Mesenchymal stem cell (in vitro differentiated cells and primary cell): ENCODE results near the gene RGS11.

Experiments used
- DNase-seq: peaks from one replicate; pipeline ENCODE4 v3.0.0-alpha.2; 2013
- H2AFZ ChIP-seq: one replicate; pipeline ENCODE4 v1.6.1; 2013; ENCODE audit warnings: low read depth, mild to moderate bottlenecking, control low read depth, inconsistent platforms, low read length, moderate library complexity
- H2AK5ac ChIP-seq: 2 replicates; pipeline ENCODE4 v1.6.1; 2013; ENCODE audit warnings: low read length, moderate library complexity, mild to moderate bottlenecking, inconsistent platforms; ENCODE audit not compliant: severe bottlenecking
- H2BK120ac ChIP-seq: one replicate; pipeline ENCODE4 v1.6.1; 2013; ENCODE audit warnings: low read depth, mild to moderate bottlenecking, inconsistent platforms, low read length, moderate library complexity
- H2BK12ac ChIP-seq, 2 experiments: one replicate each; pipeline ENCODE4 v1.6.1; 2013; ENCODE audit warnings: inconsistent platforms in 2 of 2, low read length in 2 of 2, mild to moderate bottlenecking in 2 of 2, moderate library complexity in 2 of 2, control low read depth in 1 of 2
- H2BK15ac ChIP-seq: one replicate; pipeline ENCODE4 v1.6.1; 2013; ENCODE audit warnings: mild to moderate bottlenecking, low read depth, inconsistent platforms; ENCODE audit not compliant: poor library complexity, severe bottlenecking
- H2BK5ac ChIP-seq: 2 replicates; pipeline ENCODE4 v1.6.1; 2013; ENCODE audit warnings: low read depth, mild to moderate bottlenecking, low read length, control low read depth, inconsistent platforms; ENCODE audit not compliant: poor library complexity, severe bottlenecking
- H3K14ac ChIP-seq, 2 experiments: one replicate each; pipeline ENCODE4 v1.6.1; 2013; ENCODE audit warnings: inconsistent platforms in 2 of 2, low read length in 2 of 2, control low read depth in 1 of 2, mild to moderate bottlenecking in 1 of 2, moderate library complexity in 1 of 2
- H3K18ac ChIP-seq, 2 experiments: one replicate each; pipeline ENCODE4 v1.6.1; 2013; ENCODE audit warnings: inconsistent platforms in 2 of 2, low read length in 2 of 2, control low read depth in 1 of 2, low read depth in 1 of 2, mild to moderate bottlenecking in 1 of 2
- H3K23ac ChIP-seq, 2 experiments: one replicate each; pipeline ENCODE4 v1.6.1; 2013; ENCODE audit warnings: inconsistent platforms in 2 of 2, low read length in 2 of 2, mild to moderate bottlenecking in 2 of 2, moderate library complexity in 2 of 2, control low read depth in 1 of 2
- H3K27ac ChIP-seq: 2 replicates; pipeline ENCODE4 v1.5.1; 2013; ENCODE audit warnings: mild to moderate bottlenecking, moderate library complexity, low read length, control low read depth, inconsistent platforms; ENCODE audit not compliant: poor library complexity, severe bottlenecking
- H3K27me3 ChIP-seq, 2 experiments: 2 replicates each; pipeline versions ENCODE4 v1.6.1 to v1.7.0; 2013; ENCODE audit warnings: low read length in 2 of 2, mild to moderate bottlenecking in 2 of 2, moderate library complexity in 2 of 2, control low read depth in 1 of 2, inconsistent platforms in 1 of 2; ENCODE audit not compliant: control insufficient read depth in 1 of 2, insufficient read depth in 1 of 2
- H3K36me3 ChIP-seq, 2 experiments: 2 replicates each; pipeline versions ENCODE4 v1.6.1 to v1.7.0; 2013; ENCODE audit warnings: low read length in 2 of 2, control low read depth in 1 of 2, inconsistent platforms in 1 of 2, low read depth in 1 of 2, mild to moderate bottlenecking in 1 of 2; ENCODE audit not compliant: insufficient read depth in 2 of 2, control insufficient read depth in 1 of 2
- H3K4ac ChIP-seq, 2 experiments: one replicate each; pipeline ENCODE4 v1.6.1; 2013; ENCODE audit warnings: inconsistent platforms in 2 of 2, low read length in 2 of 2, mild to moderate bottlenecking in 2 of 2, moderate library complexity in 2 of 2, control low read depth in 1 of 2, low read depth in 1 of 2
- H3K4me1 ChIP-seq: 2 replicates; pipeline ENCODE4 v1.6.1; 2013; ENCODE audit warnings: low read depth, low read length, control low read depth; ENCODE audit not compliant: control insufficient read depth, insufficient read depth
- H3K4me2 ChIP-seq: 2 replicates; pipeline ENCODE4 v1.6.1; 2013; ENCODE audit warnings: low read length, mild to moderate bottlenecking, inconsistent platforms; ENCODE audit not compliant: poor library complexity, severe bottlenecking
- H3K4me3 ChIP-seq, 2 experiments: 2 replicates each; pipeline versions ENCODE4 v1.5.1 to v1.7.0; 2013; ENCODE audit warnings: low read length in 2 of 2, mild to moderate bottlenecking in 2 of 2, control low read depth in 1 of 2, low read depth in 1 of 2; ENCODE audit not compliant: insufficient read depth in 1 of 2
- H3K79me1 ChIP-seq: replicated peaks from 2 replicates; pipeline ENCODE4 v1.6.1; 2013; ENCODE audit warnings: mild to moderate bottlenecking, control low read depth, low read length, inconsistent platforms; ENCODE audit not compliant: poor library complexity, severe bottlenecking
- H3K9ac ChIP-seq: 2 replicates; pipeline ENCODE4 v1.7.0; 2013; ENCODE audit warnings: mild to moderate bottlenecking, low read length, moderate library complexity
- H3K9me3 ChIP-seq: 2 replicates; pipeline ENCODE4 v1.7.0; 2013; ENCODE audit warnings: mild to moderate bottlenecking, low read length; ENCODE audit not compliant: control insufficient read depth
- H4K8ac ChIP-seq: one replicate; pipeline ENCODE4 v1.6.1; 2013; ENCODE audit warnings: inconsistent platforms, mild to moderate bottlenecking, low read length, moderate library complexity
- H4K91ac ChIP-seq: one replicate; pipeline ENCODE4 v1.6.1; 2013; ENCODE audit warnings: mild to moderate bottlenecking, low read length, inconsistent platforms
- WGBS: methylation state at CpG from one replicate; pipeline ENCODE4 v1.1.7; 2013; ENCODE audit warnings: mixed read lengths; 5-methylcytosine and 5-hydroxymethylcytosine counted together

Gene RGS11

GRCh38 chr16:270381-271255 is 5.1 kb downstream of the RGS11 start:
- no peak overlapping the region for H3K4me3 ChIP-seq

GRCh38 chr16:269061-269796 is 6.5 kb downstream of the RGS11 start:
- Histone ChIP-seq H3K9ac (no peak overlapping the region), H4K8ac (no peak overlapping the region), H3K4me2 (no peak overlapping the region), H3K23ac (no peak overlapping the region), H2AK5ac (no peak overlapping the region), H3K36me3 (peaks cover 8 to 21% of the 10 kb centered on the region in 2 experiments), H3K4ac (no peak overlapping the region), H3K14ac (no peak overlapping the region), H3K27me3 (peaks cover 9 to 35% of the 10 kb centered on the region in 2 experiments), H3K9me3 (no peaks in the 10 kb centered on the region), H3K4me3 (no peak overlapping the region), H2BK120ac (no peak overlapping the region), H4K91ac (no peak overlapping the region), H3K27ac (no peak overlapping the region), H3K18ac (no peak overlapping the region), H3K79me1 (no peaks in the 10 kb centered on the region), H2BK15ac (no peak overlapping the region), H2BK12ac (no peak overlapping the region), H2AFZ (no peak overlapping the region), H2BK5ac (no peak overlapping the region), H3K4me1 (peaks cover 4% of the 10 kb centered on the region)
- WGBS, result 91% methylated on average over 24 of the region's 24 CpGs
- DNase-seq, result no peak

More at GRCh38 chr16:270381-271255, 5.1 kb downstream of the RGS11 start:
- no peak for DNase-seq
- no peak overlapping the region for H2BK120ac ChIP-seq
- peaks cover 21 to 46% of the 10 kb centered on the region in 2 experiments for H3K27me3 ChIP-seq
- no peak overlapping the region for H3K18ac ChIP-seq
- H2BK15ac ChIP-seq, result no peak overlapping the region
- no peak overlapping the region for H2AK5ac ChIP-seq
- H3K4me1 ChIP-seq, result peaks cover 10% of the 10 kb centered on the region
- no peak overlapping the region for H2BK12ac ChIP-seq
- H4K8ac ChIP-seq, result no peak overlapping the region
- H3K79me1 ChIP-seq, result no peaks in the 10 kb centered on the region
- H3K4me2 ChIP-seq, result no peak overlapping the region
- H3K9ac ChIP-seq, result no peak overlapping the region
- no peak overlapping the region for H3K14ac ChIP-seq
- H2AFZ ChIP-seq, result no peak overlapping the region
- no peak overlapping the region for H4K91ac ChIP-seq
- H3K27ac ChIP-seq, result no peak overlapping the region
- 91% methylated on average over 30 of the region's 34 CpGs for WGBS
- H3K36me3 ChIP-seq, result peaks cover 0 to 7% of the 10 kb centered on the region in 2 experiments
- H3K4ac ChIP-seq, result no peak overlapping the region
- H3K9me3 ChIP-seq, result no peaks in the 10 kb centered on the region
- no peak overlapping the region for H3K23ac ChIP-seq
- no peak overlapping the region for H2BK5ac ChIP-seq

- no peak overlapping the region for H3K4me2 ChIP-seq
- H3K27me3 ChIP-seq, result peaks cover 4 to 32% of the 10 kb centered on the region in 2 experiments
- H3K36me3 ChIP-seq, result peaks cover 15 to 29% of the 10 kb centered on the region in 2 experiments
- H3K23ac ChIP-seq, result no peak overlapping the region
- no peak overlapping the region for H3K14ac ChIP-seq
- H3K4me1 ChIP-seq, result peaks cover 4% of the 10 kb centered on the region
- H3K27ac ChIP-seq, result no peak overlapping the region
- no peak overlapping the region for H2AK5ac ChIP-seq
- H4K8ac ChIP-seq, result no peak overlapping the region
- H3K18ac ChIP-seq, result no peak overlapping the region
- H2BK12ac ChIP-seq, result no peak overlapping the region
- WGBS, result 88% methylated on average over 39 of the region's 40 CpGs
- H3K9me3 ChIP-seq, result no peaks in the 10 kb centered on the region
- H3K79me1 ChIP-seq, result no peaks in the 10 kb centered on the region
- H2AFZ ChIP-seq, result no peak overlapping the region
- H2BK15ac ChIP-seq, result no peak overlapping the region
- no peak for DNase-seq
- H2BK120ac ChIP-seq, result no peak overlapping the region
- H3K4ac ChIP-seq, result no peak overlapping the region
- no peak overlapping the region for H4K91ac ChIP-seq
- no peak overlapping the region for H3K9ac ChIP-seq
- no peak overlapping the region for H2BK5ac ChIP-seq
- H3K4me3 ChIP-seq, result no peak overlapping the region
Observed at GRCh38 chr16:268141-269053, 7.3 kb downstream of the RGS11 start.
